NCI-H2107 treated with DMSO at 0.1 percent for 48 hours (cell line): ENCODE results near the gene MAP3K6.
A peak's percentile ranks its signal among the peaks of the same experiment; 100 is the strongest.

Experiments
- DNase-seq: peaks from one replicate; lab custom pipeline; 2025; ENCODE audit not compliant: unreplicated experiment; lab: John Stamatoyannopoulos, UW

Gene MAP3K6

GRCh38 chr1:27336756-27337155 is 30.0 kb downstream of the MAP3K6 start:
- DNase-seq = no peak

GRCh38 chr1:27335506-27336422 is 31.0 kb downstream of the MAP3K6 start:
- DNase-seq = no peak

GRCh38 chr1:27333717-27334279 is 33.0 kb downstream of the MAP3K6 start:
- no peak for DNase-seq

DNA sequence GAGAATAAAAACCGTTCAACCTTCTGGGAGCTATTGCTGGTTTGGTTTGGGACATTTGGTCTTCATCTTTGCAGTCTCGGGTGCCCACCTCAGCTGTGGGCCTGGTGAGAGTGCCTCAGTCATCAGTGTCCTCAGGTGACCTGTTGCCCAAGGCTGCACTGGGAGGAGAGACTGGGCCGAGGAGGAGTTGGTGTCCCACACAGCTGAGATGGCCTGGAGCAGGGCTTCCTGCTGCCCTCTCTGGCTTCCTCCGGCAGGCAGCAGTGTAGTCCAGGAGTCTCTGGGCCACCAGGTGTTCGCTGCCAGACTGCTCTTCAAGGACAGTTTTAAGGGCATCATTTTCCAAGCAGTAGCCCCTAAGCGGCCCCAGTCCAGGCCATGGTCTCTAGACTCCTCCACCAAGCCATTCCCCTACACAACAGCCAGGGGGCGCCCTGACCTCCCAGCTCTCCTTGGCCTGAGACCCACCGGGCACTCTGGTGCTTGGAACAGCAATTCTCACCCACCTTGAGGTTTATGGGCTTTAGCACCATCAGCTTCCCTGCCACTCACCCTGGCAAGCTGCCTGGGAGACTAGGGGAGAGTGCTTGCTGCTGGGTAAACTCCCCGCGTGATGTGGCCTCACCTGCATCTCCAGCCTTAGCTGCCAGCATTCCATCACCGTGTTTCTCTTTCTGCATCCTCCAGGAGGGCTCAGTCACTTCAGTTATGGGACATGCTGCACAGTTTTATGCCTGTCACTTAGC is 34.1 kb downstream of the MAP3K6 start:
- no peak for DNase-seq

- no peak for DNase-seq
Observed at GRCh38 chr1:27331922-27332321, 34.8 kb downstream of the MAP3K6 start.

DNA sequence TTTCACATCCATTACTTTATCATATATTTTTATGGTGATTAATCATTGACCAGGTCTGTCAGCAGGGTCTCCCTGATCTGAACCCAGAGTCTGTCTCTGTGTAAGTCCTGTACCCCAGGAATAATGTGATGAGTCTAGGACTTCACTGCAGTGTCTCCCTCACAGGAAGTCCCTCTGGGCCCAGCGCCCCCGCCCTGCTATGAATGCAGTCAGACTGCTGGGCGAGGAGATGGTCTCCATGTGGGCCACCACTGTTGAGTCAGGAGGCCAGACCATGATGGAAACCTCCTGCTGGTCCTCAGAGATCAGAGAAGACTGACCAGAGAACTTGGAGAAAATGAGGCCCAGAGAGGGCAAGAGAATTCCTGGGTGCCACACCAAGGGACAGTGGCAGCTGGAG is 35.3 kb downstream of the MAP3K6 start:
- no peak for DNase-seq

DNA sequence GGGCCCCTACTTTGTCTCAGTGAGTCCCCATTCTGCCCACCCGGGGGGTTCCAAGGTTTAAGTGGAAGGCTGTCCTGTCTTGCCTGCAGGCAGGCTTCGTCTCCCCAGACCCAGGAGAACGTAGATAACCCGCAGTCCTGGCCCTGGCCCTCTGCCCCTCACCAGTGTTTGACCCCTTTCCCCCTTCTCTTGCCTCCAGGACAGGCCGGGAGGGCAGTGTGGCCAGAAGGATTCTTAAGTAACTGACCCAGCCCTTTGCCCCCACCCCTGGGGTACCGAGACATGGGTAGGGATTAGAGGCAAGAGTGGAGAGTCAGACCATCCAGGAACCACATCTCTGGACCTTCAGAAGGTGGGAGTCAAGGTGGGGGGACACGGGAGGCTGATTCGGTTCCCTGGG is 36.0 kb downstream of the MAP3K6 start:
- no peak for DNase-seq

DNA sequence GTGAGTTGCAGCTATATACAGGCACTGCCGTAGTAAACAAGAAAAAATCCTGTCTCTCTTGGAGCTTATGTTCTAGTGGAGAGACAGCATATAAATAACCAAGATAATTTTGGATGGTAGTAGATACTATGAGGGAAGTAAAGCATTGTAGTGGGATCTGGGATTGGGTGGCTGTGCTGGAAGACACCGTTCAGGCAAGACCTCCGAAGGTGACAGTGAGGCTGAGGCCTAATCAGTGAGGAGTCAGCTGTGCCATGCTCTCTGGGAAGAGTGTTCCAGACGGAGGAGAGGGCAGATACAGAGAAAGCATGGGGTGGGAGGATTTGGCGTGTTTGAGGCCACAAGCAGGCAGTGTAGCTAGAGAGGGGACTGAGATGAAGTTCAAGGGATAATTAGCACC is 38.8 kb downstream of the MAP3K6 start:
- no peak for DNase-seq

DNA sequence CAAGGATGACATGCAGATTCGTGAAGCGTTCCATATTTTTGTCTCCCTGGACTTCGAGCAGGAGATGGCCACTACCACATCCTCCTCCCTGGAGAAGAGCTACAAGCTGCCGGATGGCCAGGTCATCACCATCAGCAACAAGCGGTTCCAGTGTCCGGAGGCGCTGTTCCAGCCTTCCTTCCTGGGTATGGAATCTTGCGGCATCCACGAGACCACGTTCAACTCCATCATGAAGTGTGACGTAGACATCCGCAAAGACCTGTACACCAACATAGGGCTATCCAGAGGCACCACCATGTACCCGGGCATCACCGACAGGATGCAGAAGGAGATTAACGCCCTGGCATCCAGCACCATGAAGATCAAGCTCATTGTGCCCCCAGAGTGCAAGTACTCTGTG is 41.5 kb downstream of the MAP3K6 start:
- DNase-seq = no peak

- peak; percentile 22 for DNase-seq
Observed at GRCh38 chr1:27322569-27323240, 44.1 kb downstream of the MAP3K6 start.

DNA sequence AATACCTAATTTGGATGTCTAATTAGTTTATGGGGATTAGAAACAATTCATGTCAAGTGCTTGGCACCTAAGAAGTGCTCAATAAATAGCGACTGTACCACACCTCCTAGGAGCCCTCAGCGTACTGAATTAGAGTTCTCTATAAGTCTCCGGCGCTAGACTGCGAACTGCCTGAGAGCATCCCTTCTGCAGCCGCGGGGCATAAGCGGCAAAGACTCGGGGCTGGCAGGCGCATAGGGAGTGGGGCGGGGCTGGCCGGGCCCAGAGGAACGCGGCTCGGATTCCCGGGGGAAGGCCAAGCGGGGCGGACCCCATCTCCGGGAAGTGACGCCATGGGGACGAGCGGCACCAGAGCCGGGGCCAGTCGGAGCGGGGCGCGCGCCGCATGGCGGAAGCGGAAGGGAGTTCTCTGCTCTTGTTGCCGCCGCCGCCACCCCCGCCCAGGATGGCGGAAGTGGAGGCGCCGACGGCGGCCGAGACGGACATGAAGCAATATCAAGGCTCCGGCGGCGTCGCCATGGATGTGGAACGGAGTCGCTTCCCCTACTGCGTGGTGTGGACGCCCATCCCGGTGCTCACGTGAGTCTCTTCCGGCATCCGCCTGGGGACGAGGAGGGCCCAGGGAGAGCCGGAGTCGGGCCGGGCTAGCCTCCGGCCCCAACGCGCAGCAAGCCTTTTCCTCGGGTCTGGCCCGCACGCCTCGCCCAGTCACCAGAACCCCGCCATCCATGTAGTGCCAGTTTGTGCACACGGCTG is 44.8 kb downstream of the MAP3K6 start, which contains the start of gene TMEM222:
TSS of gene TMEM222 (plus strand) at position 351 of the 756 bp plus-strand sequence. CDS start at position 386, 35 bp downstream.
- peak; percentile 93 for DNase-seq

GRCh38 chr1:27318596-27318995 is 48.2 kb downstream of the MAP3K6 start:
- no peak for DNase-seq

- no peak for DNase-seq
Observed at GRCh38 chr1:27318136-27318535, 48.6 kb downstream of the MAP3K6 start.

DNA sequence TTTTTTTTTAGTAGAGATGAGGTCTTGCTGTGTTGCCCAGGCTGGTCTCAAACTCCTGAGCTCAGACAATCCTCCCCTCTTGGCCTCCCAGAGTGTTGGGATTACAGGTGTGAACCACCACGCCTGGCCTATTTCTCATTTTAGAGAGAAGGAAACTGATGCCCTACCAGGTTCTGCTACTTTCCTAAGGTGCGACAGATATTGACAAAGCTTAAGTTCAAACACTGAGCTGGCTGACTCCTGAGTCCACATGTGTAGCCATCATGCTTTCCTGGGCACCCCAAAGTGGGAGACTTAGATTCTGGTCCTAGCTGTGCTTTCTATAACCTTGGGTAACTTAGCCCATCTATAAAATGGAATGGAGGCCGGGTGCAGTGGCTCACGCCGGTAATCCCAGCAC is 49.9 kb downstream of the MAP3K6 start:
- no peak for DNase-seq

DNA sequence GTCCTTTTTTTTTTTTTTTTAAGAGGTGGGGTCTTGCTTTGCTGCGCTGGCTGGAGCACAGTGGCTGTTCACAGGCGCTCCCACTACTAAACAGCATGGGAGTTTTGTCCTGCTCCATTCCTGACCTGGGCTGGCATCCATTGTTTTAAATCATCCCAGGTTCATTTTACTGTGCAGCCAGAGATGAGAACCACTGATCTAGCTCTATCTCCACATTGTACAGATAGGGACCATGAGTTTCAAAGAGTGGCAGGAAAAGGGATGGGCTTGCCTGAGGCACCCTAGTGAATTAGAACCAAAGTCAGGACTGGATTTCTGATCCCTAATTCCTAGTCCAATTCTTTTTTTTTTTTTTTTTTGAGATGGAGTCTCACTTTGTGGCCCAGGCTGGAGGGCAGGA is 52.0 kb downstream of the MAP3K6 start:
- no peak for DNase-seq

DNA sequence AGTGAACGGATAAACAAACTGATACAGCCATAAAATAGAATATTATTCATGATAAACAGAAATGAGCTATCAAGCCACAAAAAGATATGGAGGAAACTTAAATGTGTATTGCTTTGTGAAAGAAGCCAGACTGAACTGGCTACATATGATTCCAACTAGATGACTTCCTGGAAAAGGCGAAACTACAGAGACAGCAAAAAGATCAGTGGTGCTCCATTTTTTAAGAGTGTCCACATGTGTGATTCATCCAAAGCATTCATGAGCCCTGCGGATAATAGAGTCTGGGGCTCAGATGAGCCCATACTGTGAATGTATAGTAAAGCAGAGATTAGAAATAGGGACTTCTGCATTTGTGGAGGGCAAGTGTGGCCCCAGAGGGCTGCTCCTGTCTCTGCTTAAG is 52.6 kb downstream of the MAP3K6 start:
- DNase-seq = no peak

GRCh38 chr1:27307874-27308598 is 58.7 kb downstream of the MAP3K6 start:
- DNase-seq = peak; percentile 70

DNA sequence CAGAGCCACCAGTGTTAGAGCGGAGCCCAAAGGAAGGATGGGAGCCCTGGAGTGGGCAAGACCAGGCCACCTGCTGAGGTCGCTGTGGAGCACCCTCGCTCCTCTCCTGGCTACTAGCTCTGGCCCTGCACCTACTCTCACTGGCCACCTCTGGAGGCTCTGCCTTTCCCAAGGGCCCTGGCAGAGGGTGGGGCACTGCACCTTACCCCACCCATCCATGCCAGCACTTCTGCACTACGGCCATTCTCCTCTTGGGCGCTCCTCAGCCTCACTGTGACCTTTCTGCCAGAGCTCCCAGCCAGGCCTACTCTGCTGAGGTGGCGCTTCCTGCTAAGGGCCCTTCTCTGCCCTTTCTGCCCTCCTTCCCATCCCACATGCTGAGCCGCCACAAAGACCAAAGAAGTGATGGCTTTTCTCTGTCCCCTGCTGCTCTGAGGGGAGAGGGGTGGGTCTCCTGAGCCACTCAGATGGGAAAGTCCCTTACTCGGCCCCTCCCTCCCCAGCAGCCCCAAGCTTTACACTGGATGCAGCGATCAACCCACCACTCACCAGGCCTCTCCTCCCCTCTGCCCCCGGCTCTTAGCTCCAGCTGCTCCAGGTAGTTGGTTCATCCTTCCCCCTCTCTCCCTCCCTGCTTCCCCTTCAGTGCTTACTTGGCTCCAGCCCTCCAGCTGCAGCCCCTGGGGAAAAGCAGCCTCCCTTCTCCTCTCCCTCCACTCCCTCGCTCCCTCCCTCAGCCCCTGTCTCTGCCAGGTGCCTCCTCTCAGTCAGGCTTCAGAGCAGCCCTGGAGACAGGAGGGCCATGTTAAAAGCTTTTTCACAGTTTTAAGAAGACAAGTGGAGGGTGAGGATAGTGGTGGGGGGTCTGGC is 59.6 kb downstream of the MAP3K6 start:
- DNase-seq = peak; percentile 86

GRCh38 chr1:27306071-27306470 is 60.7 kb downstream of the MAP3K6 start:
- DNase-seq = no peak
